Retinal pigment epithelial cell (primary cell): ENCODE results near the gene FOXD1.
"Not testable (repeated sequence)": the region's sequence is repeated elsewhere in the genome, so short reads cannot be mapped to it uniquely, and the experiment has no call there.

ENCODE experiments used
- DNase-seq: peaks from one replicate; pipeline ENCODE4 v3.0.0-alpha.2; 2010; ENCODE audit warnings: low read depth
- H3K4me3 ChIP-seq: 2 replicates; pipeline ENCODE4 v1.5.1; 2011; ENCODE audit warnings: mild to moderate bottlenecking, low read length, control low read depth, moderate library complexity
- TF ChIP-seq, protein P1 (sequence below): conservative IDR thresholded peaks from 2 replicates; pipeline ENCODE4 v1.5.1; 2011; ENCODE audit warnings: low read depth, low read length, control low read depth, inconsistent platforms

Gene FOXD1

GRCh38 chr5:73464016-73464745, 15.6 kb upstream of the FOXD1 start:
- TF ChIP-seq, protein P1, sequence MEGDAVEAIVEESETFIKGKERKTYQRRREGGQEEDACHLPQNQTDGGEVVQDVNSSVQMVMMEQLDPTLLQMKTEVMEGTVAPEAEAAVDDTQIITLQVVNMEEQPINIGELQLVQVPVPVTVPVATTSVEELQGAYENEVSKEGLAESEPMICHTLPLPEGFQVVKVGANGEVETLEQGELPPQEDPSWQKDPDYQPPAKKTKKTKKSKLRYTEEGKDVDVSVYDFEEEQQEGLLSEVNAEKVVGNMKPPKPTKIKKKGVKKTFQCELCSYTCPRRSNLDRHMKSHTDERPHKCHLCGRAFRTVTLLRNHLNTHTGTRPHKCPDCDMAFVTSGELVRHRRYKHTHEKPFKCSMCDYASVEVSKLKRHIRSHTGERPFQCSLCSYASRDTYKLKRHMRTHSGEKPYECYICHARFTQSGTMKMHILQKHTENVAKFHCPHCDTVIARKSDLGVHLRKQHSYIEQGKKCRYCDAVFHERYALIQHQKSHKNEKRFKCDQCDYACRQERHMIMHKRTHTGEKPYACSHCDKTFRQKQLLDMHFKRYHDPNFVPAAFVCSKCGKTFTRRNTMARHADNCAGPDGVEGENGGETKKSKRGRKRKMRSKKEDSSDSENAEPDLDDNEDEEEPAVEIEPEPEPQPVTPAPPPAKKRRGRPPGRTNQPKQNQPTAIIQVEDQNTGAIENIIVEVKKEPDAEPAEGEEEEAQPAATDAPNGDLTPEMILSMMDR, result no peak
- no peak overlapping the region for H3K4me3 ChIP-seq
- DNase-seq, result no peak

GRCh38 chr5:73460133-73460532, 11.6 kb upstream of the FOXD1 start:
- TF ChIP-seq, protein P1, result no peak
- DNase-seq, result no peak
- no peak overlapping the region for H3K4me3 ChIP-seq

DNA sequence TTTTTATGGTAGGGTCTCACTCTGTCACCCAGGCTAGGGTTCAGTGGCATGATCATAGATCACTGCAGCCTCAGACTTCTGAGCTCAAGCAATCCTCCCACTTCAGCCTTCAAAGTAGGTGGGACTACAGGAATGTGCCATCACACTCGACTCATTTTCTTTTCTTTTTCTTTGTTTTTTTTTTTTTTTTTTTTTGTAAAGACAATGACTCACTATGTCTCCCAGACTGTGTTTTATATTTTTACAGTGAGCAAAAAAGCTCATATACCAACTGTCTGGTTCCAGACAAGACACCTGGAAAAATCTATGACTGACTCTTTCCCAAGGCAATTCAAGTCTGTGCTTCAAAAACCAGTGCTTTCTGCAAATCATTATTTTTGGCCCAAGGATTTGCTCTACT, 10.8 kb upstream of the FOXD1 start:
- TF ChIP-seq, protein P1, result no peak
- DNase-seq, result no peak
- no peak overlapping the region for H3K4me3 ChIP-seq

- DNase-seq, H3K4me3 ChIP-seq: not testable (repeated sequence)
Measured at GRCh38 chr5:73456462-73456861, 7.9 kb upstream of the FOXD1 start.

GRCh38 chr5:73454379-73455036, 5.9 kb upstream of the FOXD1 start:
- TF ChIP-seq, protein P1, result peak; percentile 91
- no peak overlapping the region for H3K4me3 ChIP-seq
- no peak for DNase-seq

GRCh38 chr5:73452215-73452614, 3.6 kb upstream of the FOXD1 start:
- TF ChIP-seq, protein P1, result no peak
- no peak for DNase-seq

GRCh38 chr5:73451224-73452130, 2.9 kb upstream of the FOXD1 start:
- peak overlapping the region; percentile 36 for H3K4me3 ChIP-seq
- TF ChIP-seq, protein P1, result peak; percentile 68
- DNase-seq, result no peak

More at GRCh38 chr5:73452215-73452614, 3.6 kb upstream of the FOXD1 start:
- no peak overlapping the region for H3K4me3 ChIP-seq
